ENCODE measurements around the gene CTIF.

Gene CTIF

GRCh38 chr18:48892146-48892855, 353.5 kb downstream of the CTIF start:
- DNase-seq = no peak

- DNase-seq = no peak
Measured at GRCh38 chr18:48893061-48893607, 354.3 kb downstream of the CTIF start.

- no peak for DNase-seq
Measured at GRCh38 chr18:48893608-48894600, 355.1 kb downstream of the CTIF start.

GRCh38 chr18:48894799-48895346, 356.0 kb downstream of the CTIF start:
- DNase-seq = no peak

GRCh38 chr18:48896326-48896874, 357.6 kb downstream of the CTIF start:
- DNase-seq = no peak

- DNase-seq = no peak
Measured at GRCh38 chr18:48896875-48897511, 358.2 kb downstream of the CTIF start.

- no peak for DNase-seq
Measured at GRCh38 chr18:48897531-48897930, 358.7 kb downstream of the CTIF start.

GRCh38 chr18:48898521-48898920, 359.7 kb downstream of the CTIF start:
- DNase-seq = no peak

- no peak for DNase-seq
Measured at GRCh38 chr18:48899558-48900174, 360.8 kb downstream of the CTIF start.

- DNase-seq = no peak
Measured at GRCh38 chr18:48900469-48900868, 361.6 kb downstream of the CTIF start.

GRCh38 chr18:48901145-48902022, 362.6 kb downstream of the CTIF start:
- no peak for DNase-seq

- DNase-seq = no peak
Measured at GRCh38 chr18:48902023-48902855, 363.4 kb downstream of the CTIF start.

- DNase-seq = no peak
Measured at GRCh38 chr18:48902856-48903601, 364.2 kb downstream of the CTIF start.

GRCh38 chr18:48904091-48904490, 365.3 kb downstream of the CTIF start:
- no peak for DNase-seq

GRCh38 chr18:48904847-48905394, 366.1 kb downstream of the CTIF start:
- no peak for DNase-seq

GRCh38 chr18:48905513-48905912, 366.7 kb downstream of the CTIF start:
- no peak for DNase-seq

- no peak for DNase-seq
Measured at GRCh38 chr18:48908916-48909315, 370.1 kb downstream of the CTIF start.

GRCh38 chr18:48909721-48910120, 370.9 kb downstream of the CTIF start:
- DNase-seq = no peak

- DNase-seq = no peak
Measured at GRCh38 chr18:48910972-48911545, 372.2 kb downstream of the CTIF start.

Data from NCI-H187 (cell line).